ENCODE results near the gene ST8SIA6.
"Not testable (repeated sequence)": the region's sequence is repeated elsewhere in the genome, so short reads cannot be mapped to it uniquely, and the experiment has no call there.

ST8SIA6 gene

DNA sequence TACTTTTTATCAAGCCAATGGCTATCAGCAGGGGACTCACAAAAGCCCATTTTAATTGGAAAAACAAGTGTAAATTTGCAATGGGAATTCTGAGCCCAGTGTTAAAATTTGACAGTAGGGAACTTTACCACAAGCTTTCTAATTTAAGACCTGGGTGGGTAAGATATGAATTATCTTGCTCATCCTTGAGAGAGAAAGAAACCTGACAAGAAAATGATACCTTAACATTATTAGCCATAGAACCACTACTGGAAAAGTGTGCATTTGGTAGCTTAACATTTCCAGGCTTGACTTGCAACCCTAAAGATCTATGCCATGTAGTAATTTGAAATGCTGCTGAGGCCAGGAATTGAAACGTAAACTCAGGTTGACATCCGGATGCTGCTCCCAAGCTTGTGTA, 2.7 kb upstream of the ST8SIA6 start:
- DNase-seq (ENCODE audit: low read depth in 2 of 2) = no peak

DNA sequence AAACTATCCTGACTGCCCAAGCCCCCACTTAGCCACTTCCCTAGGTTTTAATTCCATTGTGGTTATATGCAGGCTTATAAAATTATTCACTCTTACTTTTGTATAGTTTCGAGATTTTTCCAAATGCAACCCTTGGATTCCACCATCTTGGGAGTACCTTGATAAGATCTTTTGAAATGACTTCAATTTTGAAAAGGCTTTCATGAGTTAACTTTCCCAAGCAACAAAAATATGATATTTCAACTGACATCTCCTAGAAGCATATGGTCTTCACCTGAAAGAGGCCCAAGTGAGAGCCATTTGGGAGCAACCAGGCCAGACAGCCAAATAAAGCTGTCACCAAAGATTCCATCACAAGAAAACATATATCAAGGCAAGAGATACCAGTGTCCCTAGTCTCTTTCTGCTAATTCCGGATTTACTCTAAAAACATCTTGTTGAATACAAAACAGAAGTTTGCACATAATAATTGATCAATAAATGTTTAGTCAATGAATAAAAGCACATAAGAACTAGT, 1.7 kb upstream of the ST8SIA6 start:
- DNase-seq (ENCODE audit: low read depth in 2 of 2) = no peak

GRCh38 chr10:17455015-17455520, 673 bp upstream of the ST8SIA6 start:
- no peak for DNase-seq (ENCODE audit: low read depth in 2 of 2)

GRCh38 chr10:17453373-17454091, 863 bp downstream of the ST8SIA6 start:
- peak in 1 of 2 donors; percentile 4 for DNase-seq (ENCODE audit: low read depth in 2 of 2)

GRCh38 chr10:17453035-17453372, 1.4 kb downstream of the ST8SIA6 start:
- DNase-seq (ENCODE audit: low read depth in 2 of 2) = no peak

DNA sequence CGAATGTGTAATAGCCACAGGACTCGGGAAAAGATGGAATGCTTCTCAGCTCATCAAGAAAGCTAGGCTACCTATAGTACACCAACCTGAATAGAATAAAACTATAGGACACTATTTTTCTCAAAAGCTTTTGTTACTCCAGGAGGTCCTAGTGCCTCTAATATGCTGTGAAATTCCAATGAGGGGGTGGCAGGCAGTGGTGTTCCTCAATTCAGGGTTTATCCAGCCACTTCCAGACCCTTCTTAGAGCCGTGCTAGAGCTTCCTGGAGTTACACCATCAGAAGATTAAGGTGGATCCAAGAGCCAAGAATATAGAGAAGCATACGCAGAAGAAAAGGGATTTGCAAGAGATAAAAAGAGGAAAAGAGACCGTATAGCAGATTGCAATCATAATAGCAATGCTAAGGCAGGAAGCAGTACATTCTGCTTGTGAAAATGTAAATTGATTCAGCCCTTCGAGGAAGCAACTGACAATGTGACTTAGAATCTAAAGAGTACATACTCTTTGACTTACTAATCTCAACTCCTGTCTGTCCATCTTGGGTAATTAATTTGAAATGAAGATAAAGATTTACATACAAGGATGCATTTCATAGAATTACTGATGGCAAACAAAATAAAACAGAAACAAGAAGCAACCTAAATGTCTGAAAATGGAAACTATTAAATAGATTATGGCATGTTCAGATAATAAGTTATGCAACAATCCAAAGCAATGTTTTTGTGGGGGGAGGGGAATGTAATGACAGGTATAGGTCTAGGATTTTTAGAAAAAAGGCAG, 2.1 kb downstream of the ST8SIA6 start:
- no peak for DNase-seq (ENCODE audit: low read depth in 2 of 2)

DNA sequence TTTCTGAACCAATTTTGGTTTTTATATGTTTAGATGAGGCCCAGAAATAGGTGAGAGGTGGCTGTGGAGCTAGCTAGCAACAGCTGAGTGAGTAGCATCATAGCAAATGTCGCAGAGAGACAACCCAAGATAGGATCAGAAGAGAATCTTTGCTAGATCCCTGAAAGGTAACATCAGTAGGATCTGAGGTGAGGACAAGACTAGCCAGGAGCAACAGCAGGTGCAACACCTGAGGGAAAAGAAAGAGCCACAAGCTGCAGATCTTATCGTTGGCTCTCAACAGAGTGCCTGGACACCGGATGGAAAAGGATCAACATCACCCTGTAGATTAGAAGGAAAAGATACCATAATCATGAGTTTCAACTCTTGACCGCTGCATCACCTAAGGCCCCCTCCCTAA, 4.4 kb downstream of the ST8SIA6 start:
- DNase-seq (ENCODE audit: low read depth in 2 of 2) = no peak

DNA sequence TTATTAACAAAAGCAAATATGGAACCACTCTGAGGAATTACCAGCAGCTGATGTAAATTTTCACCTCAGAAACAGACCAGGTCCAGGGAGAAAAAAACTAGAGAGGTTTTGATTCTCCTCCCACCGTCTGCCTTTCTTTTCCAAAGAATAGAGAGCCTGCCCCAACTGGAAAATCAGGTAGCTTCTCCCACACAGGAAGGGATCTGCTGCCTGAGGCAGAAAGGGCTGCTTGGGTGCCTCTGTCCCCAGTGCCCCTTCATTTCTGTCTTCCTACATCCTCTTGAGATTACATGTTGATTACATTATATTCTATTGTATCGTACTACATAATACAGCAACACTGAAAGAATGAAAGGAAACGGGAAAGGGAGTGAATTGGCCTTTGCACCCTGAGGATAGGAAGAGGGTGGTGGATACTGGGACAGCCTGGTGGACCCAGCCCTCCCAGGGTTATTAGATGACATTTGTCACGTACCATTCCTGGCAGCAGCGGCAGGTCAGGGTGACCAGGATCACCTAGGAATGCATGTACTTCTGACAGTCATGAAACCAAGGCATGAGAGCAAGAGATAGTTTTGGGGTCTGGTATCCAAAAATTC, 8.9 kb downstream of the ST8SIA6 start:
- DNase-seq (ENCODE audit: low read depth in 2 of 2) = no peak

DNA sequence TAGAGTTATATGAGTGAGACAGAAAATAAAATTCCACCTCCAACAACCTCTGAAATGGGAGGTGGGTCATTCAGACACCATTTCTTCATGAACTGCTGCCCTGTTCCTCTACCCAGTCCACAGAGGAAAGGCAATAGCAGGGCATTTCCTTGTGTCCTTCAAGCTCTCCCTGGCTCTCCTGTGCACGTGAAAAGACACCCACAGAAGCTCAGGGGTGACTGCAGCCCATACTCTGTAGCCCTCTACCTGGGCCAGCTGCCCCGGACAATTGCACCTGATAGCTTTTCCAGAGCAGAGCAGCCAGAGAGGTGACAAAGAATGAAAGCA, 10.0 kb downstream of the ST8SIA6 start:
- no peak for DNase-seq (ENCODE audit: low read depth in 2 of 2)

- no peak for DNase-seq (ENCODE audit: low read depth in 2 of 2)
Observed at GRCh38 chr10:17443707-17444387, 10.5 kb downstream of the ST8SIA6 start.

DNA sequence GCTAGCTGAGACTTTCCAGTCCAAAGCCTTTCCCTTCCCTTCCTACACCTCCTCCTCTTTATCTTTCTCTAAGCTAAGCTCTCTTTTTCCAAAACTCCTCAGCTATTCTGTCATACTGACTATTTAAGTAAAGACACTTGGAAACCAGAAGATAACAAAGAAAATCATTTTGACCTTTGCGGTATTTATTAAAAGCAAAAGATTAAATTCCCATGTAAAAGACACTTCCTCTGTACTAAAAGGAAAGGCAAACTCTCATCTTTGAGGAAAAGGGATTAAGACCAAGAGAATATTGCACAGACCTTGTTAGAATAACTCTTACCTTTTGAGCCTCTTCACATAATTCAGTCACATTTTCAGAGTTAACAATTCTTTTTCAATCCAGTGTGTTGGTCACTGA, 15.8 kb downstream of the ST8SIA6 start:
- DNase-seq (ENCODE audit: low read depth in 2 of 2) = no peak

DNA sequence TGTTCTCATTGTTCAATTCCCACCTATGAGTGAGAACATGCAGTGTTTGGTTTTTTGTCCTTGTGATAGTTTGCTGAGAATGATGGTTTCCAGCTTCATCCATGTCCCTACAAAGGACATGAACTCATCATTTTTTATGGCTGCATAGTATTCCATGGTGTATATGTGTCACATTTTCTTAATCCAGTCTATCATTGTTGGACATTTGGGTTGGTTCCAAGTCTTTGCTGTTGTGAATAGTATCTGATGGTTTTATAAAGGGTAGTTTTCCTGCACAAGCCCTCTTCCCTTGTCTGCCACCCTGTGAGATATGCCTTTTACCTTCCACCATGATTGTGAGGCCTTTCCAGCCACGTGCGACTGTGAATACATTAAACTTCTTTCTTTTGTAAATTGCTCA, 17.8 kb downstream of the ST8SIA6 start:
- not testable (repeated sequence) for DNase-seq (ENCODE audit: low read depth in 2 of 2)

GRCh38 chr10:17435953-17436352, 18.4 kb downstream of the ST8SIA6 start:
- DNase-seq (ENCODE audit: low read depth in 2 of 2) = no peak

GRCh38 chr10:17435187-17435586, 19.2 kb downstream of the ST8SIA6 start:
- no peak for DNase-seq (ENCODE audit: low read depth in 2 of 2)

DNA sequence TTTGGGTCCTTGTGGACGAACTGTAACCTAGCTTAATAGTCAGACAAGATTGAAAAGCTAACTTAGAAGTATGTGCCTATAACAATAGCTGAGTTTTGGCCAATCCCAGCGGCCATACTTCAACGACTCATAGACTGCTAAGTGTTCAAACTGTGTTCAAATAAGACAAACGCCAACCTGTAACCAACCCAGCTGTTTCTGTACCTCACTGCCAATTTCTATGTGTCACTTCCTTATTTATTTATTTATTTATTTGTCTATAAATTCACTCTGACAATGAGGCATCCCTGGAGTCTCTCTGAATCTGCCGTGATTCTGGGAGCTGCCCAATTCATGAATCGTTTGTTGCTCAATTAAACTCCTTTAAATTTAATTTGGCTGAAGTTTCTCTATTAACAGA, 21.7 kb downstream of the ST8SIA6 start:
- DNase-seq (ENCODE audit: low read depth in 2 of 2) = no peak

- no peak for DNase-seq (ENCODE audit: low read depth in 2 of 2)
Observed at GRCh38 chr10:17431871-17432311, 22.5 kb downstream of the ST8SIA6 start.

GRCh38 chr10:17430647-17431355, 23.6 kb downstream of the ST8SIA6 start:
- DNase-seq (ENCODE audit: low read depth in 2 of 2) = peak in 1 of 2 donors; percentile 53

DNA sequence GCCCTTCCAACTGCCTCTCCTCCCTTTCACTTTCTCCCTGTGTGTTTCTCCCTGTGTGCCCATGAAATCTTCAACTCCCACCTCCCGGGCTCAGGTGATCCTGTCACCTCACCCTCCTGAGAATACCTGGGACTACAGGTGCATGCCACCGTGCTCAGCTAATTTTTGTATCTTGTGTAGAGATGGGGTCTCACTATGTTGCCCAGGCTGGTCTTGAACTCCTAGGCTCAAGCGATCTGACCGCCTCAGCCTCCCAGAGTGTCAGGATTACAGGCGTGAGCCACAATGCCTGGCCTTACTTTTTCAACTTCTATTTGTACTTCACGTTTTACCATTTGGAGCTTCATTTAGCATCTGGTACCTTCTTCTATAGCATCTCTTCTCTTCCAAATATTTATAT, 24.9 kb downstream of the ST8SIA6 start:
- no peak for DNase-seq (ENCODE audit: low read depth in 2 of 2)

DNA sequence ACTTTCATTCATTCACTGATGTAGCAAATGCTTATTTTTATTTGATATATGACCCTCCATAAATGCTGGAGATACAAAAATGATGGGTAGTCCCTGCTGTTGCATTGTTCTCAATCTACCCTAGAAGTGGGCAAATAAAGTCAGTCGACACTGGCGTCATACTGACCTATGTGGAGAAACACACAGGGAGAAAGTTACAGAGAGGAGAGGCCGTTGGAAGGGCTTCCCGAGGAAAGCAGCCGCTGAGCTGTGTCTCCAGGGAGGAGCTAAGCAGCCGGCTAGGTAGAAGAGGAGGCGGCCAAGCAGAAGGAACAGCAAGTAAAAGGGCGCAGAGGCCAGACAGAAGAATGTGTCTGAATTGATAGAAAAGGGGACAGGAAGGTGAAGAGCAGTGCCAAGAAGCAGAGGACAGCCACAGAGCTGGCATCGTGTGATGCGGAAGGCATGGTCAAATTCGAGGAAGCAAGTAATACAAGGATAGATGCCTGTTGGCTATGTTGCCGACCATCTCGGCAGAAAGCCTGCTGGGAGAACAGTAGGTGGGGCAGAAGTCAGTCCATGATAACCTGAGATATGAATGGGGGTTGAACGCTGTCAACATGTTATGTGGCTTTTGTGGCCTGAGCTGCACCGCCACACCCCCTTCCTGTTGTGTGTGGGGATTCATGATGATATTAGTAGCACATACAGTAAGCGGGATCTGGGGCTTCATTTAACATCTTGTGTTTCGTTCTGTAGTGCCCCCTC, 25.9 kb downstream of the ST8SIA6 start:
- DNase-seq (ENCODE audit: low read depth in 2 of 2) = peak; percentile 28

DNA sequence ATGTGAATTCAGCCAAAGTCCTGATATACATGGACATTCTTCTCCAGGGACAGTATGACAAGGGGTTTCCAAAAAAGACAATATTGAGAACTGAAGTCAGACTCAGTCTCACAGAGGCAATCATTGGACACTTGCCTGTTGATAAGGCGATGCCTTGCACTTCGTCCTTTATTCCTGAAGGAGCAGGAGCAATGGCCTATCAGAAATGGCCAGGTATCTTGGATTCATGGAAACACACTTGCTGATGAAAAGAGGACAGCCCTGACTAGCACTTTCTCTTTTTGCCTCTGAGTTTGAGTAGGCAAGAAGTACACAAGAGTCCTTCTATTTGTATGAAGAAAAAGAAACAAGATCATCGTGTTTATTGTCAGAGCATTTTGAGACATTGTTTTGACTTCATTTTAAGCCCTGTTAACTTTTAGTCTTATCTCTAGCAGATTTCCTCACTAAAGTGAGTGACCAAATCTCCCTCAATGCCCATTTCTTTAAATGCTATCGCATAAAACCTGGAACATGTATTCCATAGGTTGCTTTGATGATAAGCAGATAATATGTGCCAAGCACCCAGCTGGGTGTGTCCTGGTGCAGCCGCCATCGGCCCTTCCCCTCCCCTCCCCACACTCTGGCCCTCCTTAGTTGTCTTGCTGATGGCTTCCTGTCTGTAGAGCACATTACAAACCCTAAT, 26.6 kb downstream of the ST8SIA6 start:
- DNase-seq (ENCODE audit: low read depth in 2 of 2) = no peak
